GM18867 (cell line): ENCODE data around the gene MRM1.
"Not testable (repeated sequence)": the region's sequence is repeated elsewhere in the genome, so short reads cannot be mapped to it uniquely, and the experiment has no call there.

Experiments
- ATAC-seq: cut with Tn5 transposase; IDR thresholded peaks from one replicate; pipeline ENCODE4 v1.9.1; 2021; ENCODE audit warnings: mild to moderate bottlenecking, moderate library complexity; ENCODE audit not compliant: unreplicated experiment

The MRM1 gene

DNA sequence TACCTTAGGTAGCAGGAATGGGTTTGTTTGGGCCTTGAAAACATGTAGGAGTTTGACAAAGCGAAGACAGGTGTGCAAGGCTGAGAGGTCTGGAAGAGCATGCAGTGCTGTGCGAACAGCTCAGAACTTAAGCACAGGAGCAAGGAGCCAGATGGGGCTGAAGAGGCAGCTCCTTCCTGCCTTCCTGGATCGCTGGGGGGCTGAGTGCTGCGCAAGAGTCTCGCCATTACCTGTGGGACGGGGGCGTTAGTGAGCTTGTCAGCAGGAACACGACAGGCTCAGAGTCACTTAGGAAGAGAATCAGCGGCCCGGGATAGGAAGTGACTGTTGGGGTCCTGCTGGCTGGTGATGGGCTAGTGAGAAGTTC lies 464 bp upstream of the MRM1 start:
- no peak for ATAC-seq

DNA sequence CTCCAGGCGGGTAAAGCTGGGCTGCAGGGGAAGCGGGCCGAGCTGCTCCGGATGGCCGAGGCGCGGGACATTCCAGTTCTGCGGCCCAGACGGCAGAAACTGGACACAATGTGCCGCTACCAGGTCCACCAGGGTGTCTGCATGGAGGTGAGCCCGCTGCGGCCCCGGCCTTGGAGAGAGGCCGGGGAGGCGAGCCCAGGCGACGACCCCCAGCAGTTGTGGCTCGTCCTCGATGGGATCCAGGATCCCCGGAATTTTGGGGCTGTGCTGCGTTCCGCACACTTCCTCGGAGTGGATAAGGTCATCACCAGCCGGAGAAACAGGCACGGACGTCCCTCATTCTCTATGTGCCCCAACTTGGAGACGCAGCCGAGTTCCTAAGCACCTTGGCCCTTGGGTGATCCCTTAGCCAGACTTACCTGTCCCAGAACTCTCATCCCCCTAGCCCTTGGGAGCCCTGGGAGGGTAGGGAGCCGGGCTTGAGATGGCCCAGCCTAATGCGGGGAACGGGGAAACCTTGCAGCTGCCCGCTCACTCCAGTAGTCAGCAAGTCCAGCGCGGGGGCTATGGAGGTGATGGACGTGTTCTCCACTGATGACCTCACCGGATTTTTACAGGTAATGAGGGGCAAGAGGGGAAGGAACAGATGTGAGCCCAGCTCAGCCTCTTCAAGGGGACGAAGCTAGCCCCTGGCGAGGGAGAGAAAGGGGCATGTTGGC lies 806 bp downstream of the MRM1 start:
- ATAC-seq: peak; percentile 18

DNA sequence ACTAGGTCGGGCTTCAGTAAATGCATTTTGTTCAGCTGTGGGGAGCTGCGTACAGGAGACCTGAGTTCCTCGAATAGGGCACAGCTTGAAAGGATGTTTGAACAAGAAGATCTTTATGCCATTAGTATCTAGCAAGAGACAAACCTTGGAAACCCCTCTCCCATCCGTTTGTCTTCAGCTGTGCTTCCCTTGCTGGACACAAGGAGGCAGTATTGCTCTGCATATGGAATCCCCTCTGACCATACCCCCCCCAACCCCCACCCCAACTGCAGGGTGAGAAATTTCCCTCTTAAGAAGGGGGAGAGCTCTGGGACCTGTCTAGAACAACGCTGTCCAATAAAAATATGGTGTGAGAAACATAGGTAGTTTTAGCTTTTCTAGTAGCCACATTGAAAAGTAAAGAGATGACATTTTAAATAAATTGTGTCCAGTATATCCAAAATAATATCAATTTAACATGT lies 1.6 kb downstream of the MRM1 start:
- no peak for ATAC-seq

DNA sequence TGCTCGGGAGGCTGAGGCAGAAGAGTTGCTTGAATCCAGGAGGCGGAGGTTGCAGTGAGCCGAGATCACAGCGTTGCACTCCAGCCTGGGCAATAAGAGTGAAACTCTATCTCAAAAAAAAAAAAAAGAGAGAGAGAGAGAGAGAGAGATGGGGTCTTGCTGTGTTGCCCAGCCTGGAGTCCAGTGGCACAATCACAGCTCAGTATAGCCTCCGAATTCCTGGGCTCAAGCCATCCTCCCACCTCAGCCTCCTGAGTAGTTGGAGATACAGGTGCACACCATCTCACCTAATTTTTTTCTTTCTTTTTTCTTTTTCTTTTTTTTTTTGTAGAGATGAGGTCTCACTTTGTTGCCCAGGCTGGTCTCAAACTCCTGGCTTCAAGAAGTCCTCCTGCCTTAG lies 3.6 kb downstream of the MRM1 start:
- not testable (repeated sequence) for ATAC-seq

DNA sequence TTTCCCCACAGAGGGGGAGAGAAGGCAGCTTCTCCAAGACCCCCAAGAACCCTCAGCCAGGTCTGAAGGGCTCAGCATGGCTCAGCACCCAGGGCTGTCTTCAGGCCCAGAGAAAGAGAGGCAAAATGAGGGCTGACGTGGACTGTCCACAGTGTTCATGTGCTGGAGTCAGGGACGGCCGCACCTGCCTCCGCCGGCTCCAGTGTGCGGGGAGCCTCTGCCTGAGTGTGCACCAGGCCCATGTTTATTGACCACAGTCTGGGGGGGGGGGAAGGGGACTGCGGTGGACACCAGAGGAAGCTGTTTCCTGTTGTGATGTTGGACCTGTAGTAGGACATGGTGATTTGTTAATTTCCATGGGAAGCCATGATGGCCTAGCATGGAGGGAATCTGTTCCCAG lies 6.9 kb downstream of the MRM1 start:
- ATAC-seq: no peak

DNA sequence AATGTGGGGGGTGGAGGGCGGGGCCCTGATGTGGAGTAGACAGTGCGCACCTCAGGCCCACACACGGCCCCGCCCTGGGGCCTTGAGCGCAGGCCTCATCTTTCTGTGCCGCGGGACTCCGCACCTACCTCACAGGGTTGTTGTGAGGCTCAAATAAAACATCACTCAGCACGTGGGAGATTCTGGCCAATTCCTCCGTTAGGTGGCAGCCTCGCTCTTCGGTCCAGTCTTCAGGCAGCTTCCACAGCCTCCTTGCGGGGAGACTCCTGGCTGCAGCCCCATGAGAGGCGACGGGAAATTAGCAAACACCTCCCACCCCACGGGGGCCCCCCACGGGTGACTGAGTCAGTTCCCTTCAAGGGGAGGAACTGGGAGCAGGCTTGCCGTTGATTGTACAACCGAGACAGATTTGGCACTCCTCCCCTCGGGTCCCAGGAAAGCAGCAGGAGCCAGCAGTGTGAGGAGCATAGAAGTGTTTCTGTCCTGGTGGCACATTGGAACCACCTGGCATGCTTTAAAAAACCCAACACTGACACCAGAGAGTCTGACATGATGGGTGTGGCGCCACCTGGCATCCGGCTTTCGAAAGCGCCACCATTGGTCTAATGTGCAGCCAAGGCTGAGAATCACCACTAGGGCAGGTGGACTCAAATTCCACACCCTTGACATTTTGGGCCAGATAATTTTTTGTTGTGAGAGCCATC lies 7.6 kb downstream of the MRM1 start:
- ATAC-seq: no peak

DNA sequence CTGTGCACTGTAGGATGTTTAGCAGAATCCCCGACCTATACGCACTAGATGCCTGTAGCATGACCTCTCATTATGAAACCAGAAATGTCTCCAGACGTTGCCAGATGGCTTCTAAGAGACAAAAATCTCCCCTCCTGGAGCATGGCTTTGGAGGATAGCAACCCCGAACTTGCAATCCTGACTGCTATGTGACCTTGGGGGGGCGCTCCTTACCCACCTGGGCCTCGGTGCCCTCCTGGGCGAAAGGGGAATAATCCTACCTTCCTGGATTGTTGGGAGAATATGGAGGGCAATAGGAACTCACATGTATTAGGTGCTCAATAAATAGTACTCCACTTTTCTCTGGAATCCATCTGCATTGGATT lies 8.1 kb downstream of the MRM1 start:
- ATAC-seq: no peak

DNA sequence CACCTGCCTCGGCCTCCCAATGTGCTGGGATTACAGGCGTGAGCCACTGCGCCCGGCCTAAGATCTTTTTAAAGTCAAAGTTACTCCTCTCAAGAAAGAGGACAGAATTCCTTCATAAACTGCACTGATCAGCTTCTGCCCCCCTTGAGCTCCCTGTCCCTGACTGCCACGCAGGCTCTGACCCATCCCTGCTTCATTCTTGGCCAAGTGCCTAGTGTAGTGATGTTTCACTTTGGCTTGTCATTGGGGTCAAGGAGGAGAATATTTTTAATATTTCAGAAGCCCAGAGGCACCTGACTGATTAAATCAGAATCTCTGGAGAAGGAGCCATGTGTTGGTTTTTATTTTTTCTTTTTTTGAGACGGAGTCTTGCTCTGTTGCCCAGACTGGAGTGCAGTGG lies 9.1 kb downstream of the MRM1 start:
- ATAC-seq: no peak

DNA sequence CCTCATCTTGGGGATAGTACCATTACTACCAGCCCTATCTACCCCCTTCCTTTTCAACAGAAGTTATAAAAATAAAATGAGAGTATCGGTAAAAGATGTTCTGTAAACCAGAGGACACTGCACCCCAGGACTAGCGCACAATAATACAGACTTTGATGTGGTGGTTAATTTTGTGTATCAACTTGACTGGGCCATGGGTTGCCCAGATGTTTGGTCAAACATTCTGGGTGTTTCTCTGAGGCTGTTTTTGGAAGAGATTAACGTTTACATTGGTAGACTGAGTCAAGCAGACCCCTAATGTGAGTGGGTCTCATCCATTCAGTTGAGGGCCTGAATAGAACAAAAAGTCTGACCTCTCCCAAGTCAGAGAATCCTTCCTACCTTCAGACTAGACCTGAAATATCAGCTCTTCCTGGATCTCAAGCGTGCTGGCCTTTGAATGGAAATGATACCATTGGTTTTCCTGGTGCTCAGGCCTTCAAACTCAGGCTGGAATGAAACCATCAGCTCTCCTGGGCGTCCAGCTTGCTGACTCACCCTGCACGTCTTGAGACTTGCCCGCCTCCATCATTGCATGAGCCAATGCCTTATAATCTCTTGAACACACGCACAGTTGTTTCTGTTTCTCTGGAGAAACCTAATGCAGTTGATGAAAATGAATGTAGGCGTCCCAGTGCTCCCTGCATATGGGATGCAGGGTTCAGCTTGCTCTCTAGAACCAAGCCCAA lies 10.1 kb downstream of the MRM1 start:
- ATAC-seq: no peak

DNA sequence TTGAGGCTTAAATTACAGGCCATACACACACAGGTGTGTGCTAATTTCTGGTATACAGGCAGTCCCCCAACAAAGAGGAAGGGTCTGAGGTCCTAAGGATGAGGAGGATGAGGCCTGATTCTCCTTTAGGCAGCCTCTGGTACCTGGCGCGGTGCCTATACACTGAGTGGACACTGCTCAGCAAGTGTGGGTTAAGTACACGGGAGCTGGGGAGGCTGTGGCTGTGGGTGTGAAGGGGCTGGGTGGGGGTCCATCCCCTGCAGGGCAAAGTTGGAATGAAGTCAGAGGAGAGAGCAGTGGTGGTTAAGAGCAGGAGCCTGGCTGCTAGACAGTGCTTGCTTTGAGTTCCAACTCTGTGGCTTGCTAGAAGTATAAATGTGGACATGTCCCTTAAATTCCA lies 10.9 kb downstream of the MRM1 start:
- no peak for ATAC-seq

DNA sequence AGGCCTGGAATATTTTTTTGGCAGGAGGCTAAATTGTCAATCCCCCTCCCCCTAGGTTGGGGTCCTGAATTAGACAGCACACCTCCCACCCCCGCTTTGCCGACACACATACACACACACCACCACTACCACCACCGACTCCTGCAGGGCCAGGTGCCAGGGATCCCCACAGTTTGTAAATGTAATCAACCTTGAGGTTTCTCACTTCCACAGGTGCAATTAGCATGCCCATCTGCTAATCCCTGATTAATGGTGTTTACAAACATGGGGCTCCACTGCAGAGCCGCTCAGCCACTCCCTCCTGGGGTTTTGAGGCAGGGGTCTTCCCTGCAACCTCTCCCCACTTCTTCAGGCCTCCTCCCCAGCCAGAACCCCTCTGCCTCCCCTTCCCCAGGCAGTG lies 11.8 kb downstream of the MRM1 start:
- ATAC-seq: no peak

DNA sequence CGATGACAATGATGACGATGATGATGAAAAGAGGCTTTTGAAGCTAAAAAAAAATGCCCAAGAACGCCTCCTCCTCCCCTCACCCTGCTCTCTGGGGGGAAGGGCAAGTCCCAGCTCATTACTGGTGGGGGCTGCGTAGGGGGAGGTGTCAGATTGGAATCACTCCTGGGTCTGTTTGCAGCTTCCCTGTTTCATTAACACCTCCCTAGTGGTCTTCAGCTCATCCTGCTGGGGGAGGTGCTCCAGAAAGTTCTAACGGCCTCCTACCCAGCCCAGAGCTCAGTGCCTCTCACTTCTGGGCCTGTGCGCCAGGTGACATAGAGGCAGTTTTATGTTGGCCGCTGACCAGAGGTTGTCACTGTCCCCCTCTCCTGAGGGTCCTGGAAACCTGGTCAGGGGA lies 12.7 kb downstream of the MRM1 start:
- ATAC-seq: no peak

DNA sequence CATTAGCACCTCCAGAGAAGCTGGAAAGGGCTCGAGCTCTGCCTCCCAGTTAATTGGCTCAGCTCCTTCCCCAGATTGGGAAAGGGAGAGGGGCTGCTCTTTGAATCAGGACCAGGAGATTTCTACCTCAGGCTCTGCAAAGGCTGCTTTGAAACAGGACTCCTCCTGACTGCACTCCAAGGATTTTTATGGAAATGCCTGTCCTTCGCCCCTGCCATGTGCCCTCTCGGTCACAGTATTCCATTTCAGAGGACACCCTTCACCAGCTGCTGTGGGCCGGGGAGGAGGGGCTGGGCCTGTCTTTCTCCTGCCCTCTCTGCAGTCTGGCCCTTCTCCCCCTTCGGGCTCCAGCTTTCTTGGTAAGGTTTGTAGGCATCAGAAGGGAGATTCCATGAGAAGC lies 13.6 kb downstream of the MRM1 start:
- ATAC-seq: no peak

DNA sequence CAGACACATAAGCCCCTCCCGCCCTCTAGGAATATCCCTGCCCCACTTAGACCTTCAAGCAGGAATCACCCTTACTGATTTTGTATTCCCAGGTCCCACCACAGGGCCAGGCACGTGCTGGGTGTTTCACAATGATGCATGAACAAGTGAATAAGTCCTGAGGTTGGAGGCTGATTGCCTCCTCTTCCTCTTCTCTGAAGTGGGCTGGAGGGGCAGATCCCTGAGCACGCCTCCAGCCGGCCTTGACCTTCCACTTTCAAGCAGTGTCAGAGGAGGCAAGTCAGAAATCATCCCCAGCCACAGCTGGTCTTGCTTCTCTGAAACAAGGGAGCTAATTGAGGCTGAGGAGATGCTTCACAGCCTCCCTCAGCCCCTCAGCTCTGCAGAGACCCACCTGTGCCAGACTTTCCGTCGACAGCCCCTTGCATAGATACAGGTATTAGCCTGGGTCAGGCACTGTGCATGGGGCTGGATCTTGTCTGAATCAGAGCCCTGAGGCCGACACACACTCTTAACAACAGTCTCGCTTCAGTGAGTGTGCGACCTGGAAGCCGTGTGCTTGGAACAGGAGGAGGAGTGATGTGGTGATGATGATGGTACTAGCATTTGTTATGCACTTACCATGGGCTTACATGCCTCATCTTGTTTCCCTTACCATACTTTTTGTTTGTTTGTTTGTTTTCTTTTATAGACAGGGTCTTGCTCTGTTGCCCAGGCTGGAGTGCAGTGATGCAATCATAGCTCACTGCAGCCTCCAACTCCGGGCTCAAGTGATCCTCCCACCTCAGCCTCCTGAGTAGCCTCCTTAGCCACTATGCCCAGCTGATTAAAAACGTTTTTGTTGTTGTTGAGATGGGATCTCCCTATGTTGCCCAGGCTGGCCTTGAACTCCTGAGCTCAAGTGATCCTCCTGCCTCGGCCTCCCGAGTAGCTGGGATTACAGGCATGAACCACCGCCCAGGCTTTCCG lies 15.0 kb downstream of the MRM1 start:
- no peak for ATAC-seq

DNA sequence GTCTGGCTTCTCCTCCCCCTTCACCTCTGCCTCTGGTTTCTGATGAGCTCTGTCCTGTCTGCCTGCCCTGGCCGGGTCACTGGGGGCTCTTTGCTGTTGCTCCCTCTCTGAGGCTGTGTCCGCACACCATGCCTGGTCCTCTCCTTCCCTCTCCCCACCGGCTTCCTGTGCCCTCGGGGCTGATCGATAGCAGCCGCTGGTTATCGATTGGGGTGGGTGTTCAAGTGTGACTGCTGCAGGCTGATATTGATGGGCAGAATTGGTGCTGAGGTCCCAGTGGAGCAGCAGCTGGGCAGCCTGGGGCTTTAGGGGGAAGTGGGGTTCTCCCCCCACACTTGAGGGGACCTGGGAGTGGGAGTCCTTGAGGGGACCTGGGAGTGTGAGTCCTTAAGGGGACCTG lies 16.4 kb downstream of the MRM1 start:
- no peak for ATAC-seq

DNA sequence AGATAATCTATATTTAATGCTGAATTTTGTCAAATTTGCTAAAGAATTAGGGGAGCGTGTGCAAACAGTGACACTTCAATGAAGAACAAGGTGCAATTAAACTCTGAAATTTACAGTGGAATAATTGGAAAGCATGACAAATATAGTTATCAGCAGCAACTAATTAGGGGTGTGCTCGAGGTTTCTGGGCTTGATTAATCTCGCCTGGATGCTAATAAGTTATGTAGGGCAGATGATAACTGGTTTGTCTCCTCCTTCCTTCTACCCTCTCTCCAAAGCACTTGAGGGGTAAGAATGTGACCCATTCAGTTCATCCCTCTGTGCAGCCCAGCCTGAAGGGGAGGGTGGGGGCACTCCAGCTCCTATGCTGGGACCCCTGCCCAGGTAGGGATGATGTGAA lies 21.9 kb downstream of the MRM1 start:
- no peak for ATAC-seq

DNA sequence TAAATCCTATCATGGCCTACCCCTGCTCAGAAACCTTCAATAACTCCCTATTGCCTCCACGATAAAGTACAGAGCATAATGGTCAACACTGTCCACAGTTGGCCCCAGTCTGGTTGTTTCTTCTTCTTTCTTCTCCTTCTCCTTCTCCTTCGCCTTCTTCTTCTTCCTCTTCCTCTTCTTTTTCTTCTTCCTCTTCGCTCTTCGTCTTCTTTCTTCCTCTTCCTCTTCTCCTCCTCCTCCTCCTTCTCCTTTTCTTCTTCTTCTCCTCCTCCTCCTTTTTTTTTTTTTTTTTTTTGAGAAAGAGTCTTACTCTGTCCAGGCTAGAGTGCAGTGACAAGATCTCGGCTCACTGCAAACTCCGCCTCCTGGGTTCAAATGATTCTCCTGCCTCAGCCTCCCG lies 23.8 kb downstream of the MRM1 start:
- no peak for ATAC-seq

DNA sequence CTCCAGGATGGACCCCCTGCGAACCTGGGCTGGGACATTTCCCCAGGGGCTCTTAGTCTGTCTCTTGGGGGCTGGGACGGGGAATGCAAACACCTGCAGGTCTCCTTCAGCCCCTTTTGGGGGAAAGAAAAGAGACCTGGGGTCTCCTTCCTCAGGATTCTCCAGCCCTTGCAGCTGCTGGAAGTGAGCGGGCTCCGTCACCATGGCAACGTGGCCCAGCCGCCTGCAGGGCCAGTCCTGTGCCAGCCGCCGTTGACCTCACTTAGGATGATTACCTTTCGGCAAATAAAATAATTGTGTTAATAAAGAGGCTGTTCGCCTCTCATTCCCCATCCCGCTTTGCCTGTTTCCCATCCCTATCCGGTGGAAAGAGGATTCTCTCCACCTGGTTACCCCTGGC lies 25.7 kb downstream of the MRM1 start:
- no peak for ATAC-seq

DNA sequence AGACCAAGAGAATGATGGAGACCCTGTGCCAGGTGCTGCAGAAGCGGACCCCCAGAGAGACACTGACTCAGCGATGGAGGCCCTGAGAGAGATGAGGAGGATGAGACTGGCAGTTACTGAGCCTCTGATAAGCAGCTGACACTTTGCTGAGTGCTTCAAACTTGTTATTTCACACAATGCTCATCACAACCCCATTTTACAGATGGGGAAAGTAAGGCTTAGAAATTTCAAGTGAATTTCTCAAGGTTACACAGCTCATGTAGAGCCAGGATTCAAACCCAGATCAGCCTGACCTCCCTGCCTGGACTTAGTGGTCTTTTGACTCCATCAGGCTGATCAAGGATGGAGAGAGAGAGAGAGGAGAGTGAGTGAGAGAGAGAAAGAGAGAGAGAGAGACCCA lies 27.2 kb downstream of the MRM1 start:
- ATAC-seq: no peak

DNA sequence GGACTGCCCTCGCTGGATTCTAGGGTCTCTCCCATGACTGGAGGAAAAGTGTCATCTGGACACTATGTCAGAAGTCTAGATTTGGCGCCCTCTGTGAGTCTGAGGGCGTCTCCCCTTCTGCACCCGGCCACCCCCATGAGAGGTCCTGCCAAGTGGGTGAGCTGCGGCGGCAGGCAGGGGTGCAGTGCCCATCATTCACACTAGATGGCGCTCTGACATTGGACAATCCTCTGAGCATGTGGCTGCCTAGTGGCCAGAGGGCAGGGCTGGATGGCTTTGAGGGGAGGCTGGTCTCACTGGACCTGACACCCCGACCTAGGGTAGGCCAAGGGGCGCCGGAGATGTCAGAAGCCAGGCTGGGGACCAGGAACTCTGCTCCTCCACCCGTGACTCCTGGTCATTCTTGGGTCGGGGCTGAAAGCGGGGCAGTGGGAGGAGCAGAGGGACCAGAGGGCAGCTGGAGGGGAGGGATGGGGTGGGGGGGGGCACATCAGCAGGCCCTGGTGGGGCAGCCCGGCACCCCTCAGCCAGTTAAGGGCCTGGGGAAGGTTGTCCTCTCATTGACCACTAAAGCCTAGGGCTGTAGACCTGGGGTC lies 28.0 kb downstream of the MRM1 start:
- ATAC-seq: no peak
